TTC549 (cell line): ENCODE results near the gene NLRP6.
"Not testable (repeated sequence)": the region's sequence is repeated elsewhere in the genome, so short reads cannot be mapped to it uniquely, and the experiment has no call there.

Source experiments
- FAIRE-seq: peaks from 2 replicates; lab custom pipeline; 2012; peaks lifted over from hg19 to GRCh38; lab: Jason Lieb, UNC

The NLRP6 gene

DNA sequence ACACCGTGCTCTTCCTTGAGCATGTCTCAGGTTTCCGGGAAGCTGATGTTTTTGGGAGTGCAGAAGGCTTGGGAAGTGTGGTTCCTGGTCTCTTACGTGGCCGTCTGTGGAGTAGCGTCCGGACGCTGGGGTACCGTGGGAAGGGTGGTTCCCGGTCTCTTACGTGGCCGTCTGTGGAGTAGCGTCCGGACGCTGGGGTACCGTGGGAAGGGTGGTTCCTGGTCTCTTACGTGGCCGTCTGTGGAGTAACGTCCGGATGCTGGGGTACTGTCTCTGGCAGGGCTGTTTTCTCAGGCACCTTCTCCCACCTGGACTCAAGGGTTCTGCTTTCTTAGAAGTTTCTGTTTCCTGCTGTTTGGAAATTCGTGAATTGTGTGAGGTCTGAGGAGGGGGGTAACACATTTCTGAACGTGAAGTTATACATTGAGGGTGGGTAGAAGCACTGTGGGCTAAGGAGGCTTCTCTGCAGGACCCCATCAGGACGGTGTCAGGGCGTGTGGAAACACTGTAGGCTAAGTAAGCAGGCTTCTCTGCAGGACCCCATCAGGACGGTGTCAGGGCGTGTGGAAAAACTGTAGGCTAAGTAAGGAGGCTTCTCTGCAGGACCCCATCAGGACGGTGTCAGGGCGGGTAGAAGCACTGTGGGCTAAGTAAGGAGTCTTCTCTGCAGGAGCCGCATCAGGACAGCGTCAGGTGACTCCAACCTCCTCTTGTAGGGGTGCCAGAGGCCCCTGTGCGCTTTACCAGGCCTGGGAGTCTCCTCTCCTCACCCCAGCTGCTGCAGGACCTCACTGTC is 47.8 kb downstream of the NLRP6 start:
- FAIRE-seq = no peak

- FAIRE-seq = no peak
Measured at GRCh38 chr11:326592-326841, 48.3 kb downstream of the NLRP6 start.

DNA sequence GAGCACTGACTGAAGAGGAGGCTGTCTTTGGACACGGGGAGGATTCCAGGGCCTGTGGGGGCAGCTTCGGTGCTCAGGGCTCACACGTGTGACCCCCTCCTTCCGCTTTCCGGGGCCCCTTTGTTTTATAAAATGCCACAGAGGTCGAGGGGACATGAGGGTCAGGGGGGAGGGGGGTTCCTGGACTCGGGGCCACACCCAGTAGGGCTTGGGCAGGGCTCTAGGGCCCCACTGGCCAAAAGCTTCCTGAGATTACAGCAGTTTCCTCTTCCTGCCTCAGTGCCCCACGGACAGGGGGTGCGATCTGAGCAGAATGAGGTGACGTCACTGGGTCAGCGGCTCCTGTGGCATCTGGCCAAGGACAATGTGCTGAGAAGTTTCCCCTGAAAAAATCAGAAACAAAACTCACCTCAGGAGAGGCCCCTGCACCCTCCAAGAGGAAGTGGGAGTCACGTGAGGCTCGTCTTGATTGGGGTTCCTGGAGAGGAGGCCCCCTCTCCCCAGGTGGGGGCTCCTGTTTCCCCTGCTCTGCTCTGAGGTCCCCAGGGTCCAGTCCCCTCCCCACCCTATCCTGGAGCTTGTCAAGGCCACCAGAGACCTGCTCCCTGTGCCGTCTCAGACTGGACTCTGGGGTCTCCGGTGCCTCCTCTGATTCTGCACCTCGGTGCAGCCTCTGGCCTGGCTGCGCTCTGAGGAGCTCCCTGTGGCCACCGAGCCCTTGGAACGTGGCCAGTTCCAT is 48.8 kb downstream of the NLRP6 start:
- FAIRE-seq = no peak

DNA sequence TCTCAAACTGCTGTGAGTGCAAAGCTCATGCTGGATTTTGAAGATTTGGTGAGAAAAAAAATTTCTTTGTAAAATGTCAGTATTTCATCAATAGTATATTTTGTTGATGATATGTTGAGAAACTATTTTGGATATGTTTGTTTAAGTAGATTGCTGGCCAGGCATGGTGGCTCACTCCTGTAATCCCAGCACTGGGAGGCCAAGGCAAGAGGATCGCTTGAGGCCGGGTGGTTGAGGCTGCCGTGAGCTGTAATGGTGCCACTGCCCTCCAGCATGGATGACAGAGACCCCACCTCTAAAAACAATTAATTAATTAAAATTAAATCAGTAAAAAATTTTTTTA is 49.3 kb downstream of the NLRP6 start:
- FAIRE-seq = no peak

DNA sequence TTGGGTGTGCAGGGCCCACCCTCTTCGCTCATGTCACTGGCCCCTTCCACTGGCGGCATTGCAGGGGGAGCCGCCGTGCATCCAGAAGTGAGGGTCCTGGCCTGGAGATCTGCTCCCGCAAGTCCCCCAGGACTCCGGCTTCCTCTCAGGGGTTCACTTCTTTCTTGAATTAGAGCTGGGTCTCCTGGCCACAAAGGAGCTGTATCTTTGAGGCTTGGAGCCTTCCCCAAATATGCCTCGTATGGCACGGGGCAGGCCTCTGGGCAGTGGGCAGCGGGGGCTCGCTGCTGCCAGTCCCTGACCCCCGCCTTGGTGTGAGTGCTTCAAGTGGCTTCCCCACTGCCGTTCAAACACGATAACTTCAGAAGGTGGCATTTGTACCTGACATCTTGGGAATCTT is 49.8 kb downstream of the NLRP6 start:
- FAIRE-seq = no peak

DNA sequence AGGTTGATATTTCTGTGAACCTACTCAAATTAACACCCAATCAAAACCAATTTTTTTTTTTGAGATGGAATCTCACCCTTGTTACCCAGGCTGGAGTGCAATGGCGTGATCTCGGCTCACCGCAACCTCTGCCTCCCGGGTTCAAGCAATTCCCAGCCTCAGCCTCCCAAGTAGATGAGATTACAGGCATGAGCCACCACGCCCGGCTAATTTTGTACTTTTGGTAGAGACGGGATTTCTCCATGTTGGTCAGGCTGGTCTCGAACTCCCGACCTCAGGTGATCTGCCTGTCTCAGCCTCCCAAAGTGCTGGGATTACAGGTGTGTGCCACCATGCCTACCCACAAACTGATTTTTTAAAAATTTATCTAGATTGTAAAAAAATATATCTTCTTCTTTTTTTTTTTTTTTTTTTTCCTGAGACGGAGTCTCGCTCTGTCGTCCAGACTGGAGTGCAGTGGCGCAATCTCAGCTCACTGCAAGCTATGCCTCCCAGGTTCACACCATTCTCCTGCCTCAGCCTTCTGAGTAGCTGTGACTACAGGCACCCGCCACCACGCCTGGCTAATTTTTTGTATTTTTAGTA is 50.4 kb downstream of the NLRP6 start:
- not testable (repeated sequence) for FAIRE-seq

GRCh38 chr11:329886-330253 is 51.7 kb downstream of the NLRP6 start:
- FAIRE-seq = no peak

DNA sequence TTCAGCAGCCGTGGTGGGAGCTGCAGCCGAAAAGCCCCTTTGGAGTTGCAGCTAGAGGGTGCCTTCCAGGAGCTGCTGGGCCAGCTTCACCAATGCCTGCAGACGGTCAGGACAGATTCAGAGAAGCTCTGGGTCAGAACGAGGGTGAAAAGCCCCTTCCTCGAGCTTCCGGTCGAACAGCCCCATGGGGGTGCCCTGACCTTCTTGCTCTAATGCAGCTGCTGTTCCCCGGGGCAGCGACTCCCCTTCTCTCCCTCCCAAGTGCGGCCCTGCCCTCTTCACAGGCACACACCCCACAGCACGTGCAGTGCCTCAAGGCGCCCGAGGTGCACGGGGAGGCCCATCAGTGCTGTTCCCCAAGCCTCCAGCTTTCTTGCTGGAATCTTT is 52.1 kb downstream of the NLRP6 start:
- FAIRE-seq = no peak

GRCh38 chr11:330694-331357 is 52.6 kb downstream of the NLRP6 start:
- no peak for FAIRE-seq

- FAIRE-seq = no peak
Measured at GRCh38 chr11:331358-332060, 53.3 kb downstream of the NLRP6 start.

GRCh38 chr11:332651-333480 is 54.7 kb downstream of the NLRP6 start:
- no peak for FAIRE-seq

- not testable (repeated sequence) for FAIRE-seq
Measured at GRCh38 chr11:333616-334263, 55.5 kb downstream of the NLRP6 start.

DNA sequence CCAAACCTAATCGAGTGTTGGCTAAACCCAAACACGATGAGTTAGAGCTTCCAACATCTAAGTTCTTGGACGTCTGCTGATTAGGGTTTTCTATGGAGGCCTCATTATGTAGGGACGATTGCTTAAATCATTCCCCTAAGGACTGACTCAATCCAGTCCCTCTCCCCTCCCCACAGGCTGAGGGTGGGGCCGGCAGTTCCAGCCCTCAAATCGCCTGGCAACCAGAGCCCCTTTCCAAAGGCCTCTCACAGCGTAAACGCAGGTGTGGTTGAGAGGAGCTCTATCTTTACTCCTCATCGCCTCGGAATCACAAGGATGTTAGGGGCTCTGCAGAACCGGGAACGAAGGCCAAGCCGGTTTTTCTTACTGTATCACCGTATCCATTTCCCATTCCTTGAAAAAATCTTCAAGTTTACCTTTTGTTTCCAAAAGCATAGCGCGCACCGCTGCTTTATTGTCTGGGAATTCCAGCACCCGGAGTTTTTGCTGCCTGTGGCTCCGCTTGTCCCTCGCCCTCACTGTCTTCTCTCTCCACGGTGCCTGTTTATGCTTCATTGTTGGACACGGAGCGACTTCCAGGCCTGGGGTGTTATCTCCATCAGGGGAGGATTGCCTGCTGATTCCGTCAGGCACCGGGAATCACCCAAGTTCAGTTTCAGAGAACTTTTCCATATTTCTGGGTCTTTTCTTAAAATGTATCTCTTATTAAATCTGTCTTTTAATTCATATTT is 56.2 kb downstream of the NLRP6 start:
- no peak for FAIRE-seq
